ENCODE data around the gene STMND1. TPM values are rescaled to one million over a fixed set of nuclear protein-coding genes. Genes with fewer than 3 reads are reported as not detected.

Gene STMND1
- total RNA-seq, 2 experiments from 2014 or later = not detected

- H3K4me3 Mint-ChIP-seq = no peak overlapping the region
- CTCF ChIA-PET = interaction anchor here (0.6 to 1.4 kb wide), 7 partner anchors 9 to 761 kb away, joined by 3 to 6 read pairs (median 3); no protein-coding TSS in a partner anchor
- no peaks in the 10 kb centered on the region for H3K36me3 Mint-ChIP-seq (ENCODE audit: low read depth)
- no peaks in the 10 kb centered on the region for H3K4me1 Mint-ChIP-seq
- POLR2A ChIA-PET = no interaction called here
- H3K9me3 Mint-ChIP-seq = peaks cover 4% of the 10 kb centered on the region
- DNase-seq = peak; percentile 50
- peaks cover 17% of the 10 kb centered on the region for H3K27me3 Mint-ChIP-seq
- no peak overlapping the region for H3K27ac Mint-ChIP-seq
These were observed 54.5 kb downstream of the STMND1 start for GRCh38 chr6:17156112-17156921.

GRCh38 chr6:17156966-17157365, 55.1 kb downstream of the STMND1 start:
- Mint-ChIP-seq H3K9me3 (peaks cover 4% of the 10 kb centered on the region), H3K36me3 (ENCODE audit: low read depth) (no peaks in the 10 kb centered on the region), H3K4me3 (no peak overlapping the region), H3K27ac (no peak overlapping the region), H3K27me3 (peaks cover 20% of the 10 kb centered on the region), H3K4me1 (no peaks in the 10 kb centered on the region)
- ChIA-PET POLR2A (no interaction called here), CTCF (interaction anchor here (0.6 to 1.4 kb wide), 4 partner anchors 11 to 689 kb away, joined by 3 to 6 read pairs (median 4); no protein-coding TSS in a partner anchor)
- DNase-seq = no peak

GRCh38 chr6:17157617-17158016, 55.8 kb downstream of the STMND1 start:
- Mint-ChIP-seq H3K9me3 (peaks cover 2% of the 10 kb centered on the region), H3K4me3 (no peak overlapping the region)

GRCh38 chr6:17159240-17159639, 57.4 kb downstream of the STMND1 start:
- ChIA-PET CTCF (no interaction called here), POLR2A (no interaction called here)
- Mint-ChIP-seq H3K4me1 (no peaks in the 10 kb centered on the region), H3K9me3 (no peaks in the 10 kb centered on the region), H3K27ac (no peak overlapping the region), H3K27me3 (peaks cover 22% of the 10 kb centered on the region), H3K36me3 (ENCODE audit: low read depth) (no peaks in the 10 kb centered on the region), H3K4me3 (no peak overlapping the region)
- no peak for DNase-seq

More at GRCh38 chr6:17157617-17158016, 55.8 kb downstream of the STMND1 start:
- H3K4me1 Mint-ChIP-seq = no peaks in the 10 kb centered on the region
- ChIA-PET POLR2A (no interaction called here), CTCF (interaction anchor here (1.1 to 1.4 kb wide), 2 partner anchors 427 to 658 kb away, joined by 5 to 6 read pairs; no protein-coding TSS in a partner anchor)
- no peaks in the 10 kb centered on the region for H3K36me3 Mint-ChIP-seq (ENCODE audit: low read depth)
- DNase-seq = no peak
- no peak overlapping the region for H3K27ac Mint-ChIP-seq
- H3K27me3 Mint-ChIP-seq = peaks cover 22% of the 10 kb centered on the region

GRCh38 chr6:17161076-17161475, 59.2 kb downstream of the STMND1 start:
- Mint-ChIP-seq H3K4me1 (no peaks in the 10 kb centered on the region), H3K9me3 (no peaks in the 10 kb centered on the region), H3K27me3 (peaks cover 22% of the 10 kb centered on the region), H3K36me3 (ENCODE audit: low read depth) (no peaks in the 10 kb centered on the region), H3K4me3 (no peak overlapping the region), H3K27ac (no peak overlapping the region)
- DNase-seq = no peak
- CTCF ChIA-PET = interaction anchor here (1.1 kb wide), 2 partner anchors 9 to 424 kb away, joined by 3 to 4 read pairs; no protein-coding TSS in a partner anchor
- POLR2A ChIA-PET = no interaction called here

- Mint-ChIP-seq H3K27ac (no peak overlapping the region), H3K4me1 (no peaks in the 10 kb centered on the region), H3K27me3 (peaks cover 12% of the 10 kb centered on the region), H3K9me3 (no peaks in the 10 kb centered on the region), H3K4me3 (no peak overlapping the region), H3K36me3 (ENCODE audit: low read depth) (no peaks in the 10 kb centered on the region)
- no peak for DNase-seq
- CTCF ChIA-PET = interaction anchor here (1.3 kb wide), 1 partner anchor 9 kb away, joined by 4 read pairs; no protein-coding TSS in a partner anchor
- POLR2A ChIA-PET = no interaction called here
These were observed 63.5 kb downstream of the STMND1 start for GRCh38 chr6:17165383-17165782.

- ChIA-PET CTCF (interaction anchor here (1.0 kb wide), 1 partner anchor 11 kb away, joined by 3 read pairs; no protein-coding TSS in a partner anchor), POLR2A (no interaction called here)
- no peak overlapping the region for H3K4me3 Mint-ChIP-seq
- H3K9me3 Mint-ChIP-seq = no peaks in the 10 kb centered on the region
- no peak overlapping the region for H3K27ac Mint-ChIP-seq
- no peaks in the 10 kb centered on the region for H3K36me3 Mint-ChIP-seq (ENCODE audit: low read depth)
- no peaks in the 10 kb centered on the region for H3K4me1 Mint-ChIP-seq
- H3K27me3 Mint-ChIP-seq = no peaks in the 10 kb centered on the region
- DNase-seq = no peak
These were observed 65.6 kb downstream of the STMND1 start for GRCh38 chr6:17167327-17167979.

- no peaks in the 10 kb centered on the region for H3K4me1 Mint-ChIP-seq
- no peaks in the 10 kb centered on the region for H3K27me3 Mint-ChIP-seq
- no peaks in the 10 kb centered on the region for H3K9me3 Mint-ChIP-seq
- H3K36me3 Mint-ChIP-seq (ENCODE audit: low read depth) = no peaks in the 10 kb centered on the region
- H3K4me3 Mint-ChIP-seq = no peak overlapping the region
- H3K27ac Mint-ChIP-seq = no peak overlapping the region
- POLR2A ChIA-PET = no interaction called here
- CTCF ChIA-PET = interaction anchor here (0.7 to 1.2 kb wide), 2 partner anchors 9 to 537 kb away, joined by 3 read pairs; no protein-coding TSS in a partner anchor
- no peak for DNase-seq
These were observed 67.4 kb downstream of the STMND1 start for GRCh38 chr6:17169291-17169690.

- Mint-ChIP-seq H3K27me3 (no peaks in the 10 kb centered on the region), H3K4me3 (no peak overlapping the region), H3K4me1 (no peaks in the 10 kb centered on the region), H3K27ac (no peak overlapping the region), H3K9me3 (no peaks in the 10 kb centered on the region), H3K36me3 (ENCODE audit: low read depth) (no peaks in the 10 kb centered on the region)
- ChIA-PET CTCF (interaction anchor here (0.7 to 1.2 kb wide), 3 partner anchors 8 to 536 kb away, joined by 3 to 4 read pairs (median 3); no protein-coding TSS in a partner anchor), POLR2A (no interaction called here)
- no peak for DNase-seq
These were observed 67.9 kb downstream of the STMND1 start for GRCh38 chr6:17169711-17170110.

GRCh38 chr6:17172836-17173470, 71.1 kb downstream of the STMND1 start:
- no peak overlapping the region for H3K27ac Mint-ChIP-seq

GRCh38 chr6:17178326-17178725, 76.5 kb downstream of the STMND1 start:
- Mint-ChIP-seq H3K36me3 (ENCODE audit: low read depth) (no peaks in the 10 kb centered on the region), H3K4me3 (no peak overlapping the region), H3K27ac (no peak overlapping the region), H3K4me1 (no peaks in the 10 kb centered on the region), H3K27me3 (peaks cover 4% of the 10 kb centered on the region), H3K9me3 (no peaks in the 10 kb centered on the region)
- no peak for DNase-seq
- CTCF ChIA-PET = interaction anchor here (1.2 kb wide), 1 partner anchor 9 kb away, joined by 3 read pairs; no protein-coding TSS in a partner anchor
- POLR2A ChIA-PET = no interaction called here

More at GRCh38 chr6:17172836-17173470, 71.1 kb downstream of the STMND1 start:
- Mint-ChIP-seq H3K36me3 (ENCODE audit: low read depth) (no peaks in the 10 kb centered on the region), H3K9me3 (no peaks in the 10 kb centered on the region), H3K4me1 (no peaks in the 10 kb centered on the region), H3K27me3 (no peaks in the 10 kb centered on the region), H3K4me3 (no peak overlapping the region)
- CTCF ChIA-PET = interaction anchor here (0.7 kb wide), 1 partner anchor 406 kb away, joined by 3 read pairs; no protein-coding TSS in a partner anchor
- POLR2A ChIA-PET = no interaction called here
- DNase-seq = no peak

- peaks cover 4% of the 10 kb centered on the region for H3K27me3 Mint-ChIP-seq
- POLR2A ChIA-PET = no interaction called here
These were observed 77.1 kb downstream of the STMND1 start for GRCh38 chr6:17178754-17179529.

More at GRCh38 chr6:17178754-17179529, 77.1 kb downstream of the STMND1 start:
- no peak for DNase-seq
- Mint-ChIP-seq H3K27ac (no peak overlapping the region), H3K4me1 (no peaks in the 10 kb centered on the region), H3K4me3 (no peak overlapping the region), H3K9me3 (no peaks in the 10 kb centered on the region), H3K36me3 (ENCODE audit: low read depth) (no peaks in the 10 kb centered on the region)
- CTCF ChIA-PET = interaction anchor here (1.2 kb wide), 1 partner anchor 10 kb away, joined by 3 read pairs; no protein-coding TSS in a partner anchor
